HepG2 (cell line): ENCODE results near the gene TMUB1. TPM values are rescaled to one million over a fixed set of nuclear protein-coding genes. Genes with fewer than 3 reads are reported as not detected.

Experiments
- ATF7 ChIP-seq, 2 experiments: fragments of 450-650 bp in 1 of 2; sonication (generic) in 1 of 2; formaldehyde crosslinking in 1 of 2; IDR thresholded peaks; 2 replicates each; pipeline versions ENCODE4 v1.4.0 to v1.6.1; 2016 to 2020; ENCODE audit warnings: antibody characterized with exemption in 1 of 2, mild to moderate bottlenecking in 1 of 2, missing genetic modification reagents in 1 of 2
- ATM ChIP-seq: fragments of 450-650 bp; IDR thresholded peaks from 2 replicates; pipeline ENCODE4 v1.7.1; 2017; ENCODE audit warnings: mild to moderate bottlenecking, borderline replicate concordance
- DDIT3 ChIP-seq: sonication (generic); formaldehyde crosslinking; IDR thresholded peaks from 2 replicates; pipeline ENCODE4 v1.4.0; 2020; ENCODE audit warnings: mild to moderate bottlenecking, missing genetic modification reagents
- GMEB2 ChIP-seq: IDR thresholded peaks from 2 replicates; pipeline ENCODE4 v1.6.1; 2016; ENCODE audit warnings: missing biosample characterization, missing genetic modification reagents, low read depth
- HOXA7 ChIP-seq: sonication (generic); formaldehyde crosslinking; IDR thresholded peaks from 2 replicates; pipeline ENCODE4 v1.8.1; 2022; ENCODE audit warnings: mild to moderate bottlenecking, missing genetic modification reagents, moderate library complexity
- KDM6A ChIP-seq: IDR thresholded peaks from 2 replicates; pipeline ENCODE4 v1.6.1; 2016; ENCODE audit warnings: low read depth
- MAFF ChIP-seq: IDR thresholded peaks from 2 replicates; pipeline ENCODE4 v1.6.1; 2011; ENCODE audit warnings: low read depth, low read length, improper control_type of control experiment
- MEF2D ChIP-seq: sonication (generic); formaldehyde crosslinking; IDR thresholded peaks from 2 replicates; pipeline ENCODE4 v1.5.1; 2020; ENCODE audit warnings: mild to moderate bottlenecking, missing genetic modification reagents
- NKX3-1 ChIP-seq: sonication (generic); formaldehyde crosslinking; IDR thresholded peaks from 2 replicates; pipeline ENCODE4 v1.5.0; 2020; ENCODE audit warnings: missing genetic modification reagents
- RFX5 ChIP-seq: IDR thresholded peaks from 2 replicates; pipeline ENCODE4 v1.6.1; 2011; ENCODE audit warnings: low read depth, low read length, improper control_type of control experiment
- SAFB2 ChIP-seq: sonication (generic); formaldehyde crosslinking; IDR thresholded peaks from 2 replicates; pipeline ENCODE4 v1.5.1; 2020; ENCODE audit warnings: missing genetic modification reagents, low read depth, mild to moderate bottlenecking, borderline replicate concordance
- SAP130 ChIP-seq: IDR thresholded peaks from 2 replicates; pipeline ENCODE4 v1.6.1; 2016; ENCODE audit warnings: low read depth
- TRAFD1 ChIP-seq: sonication (generic); formaldehyde crosslinking; IDR thresholded peaks from 2 replicates; pipeline ENCODE4 v1.5.1; 2020; ENCODE audit warnings: missing genetic modification reagents, mild to moderate bottlenecking, borderline replicate concordance
- UBTF ChIP-seq: sonication (generic); formaldehyde crosslinking; IDR thresholded peaks from 2 replicates; pipeline ENCODE4 v1.4.0; 2020; ENCODE audit warnings: mild to moderate bottlenecking, missing genetic modification reagents
- YEATS2 ChIP-seq: sonication (generic); formaldehyde crosslinking; IDR thresholded peaks from 2 replicates; pipeline ENCODE4 v1.4.0; 2020; ENCODE audit warnings: missing genetic modification reagents, borderline replicate concordance
- ZNF143 ChIP-seq: sonication (generic); formaldehyde crosslinking; IDR thresholded peaks from 2 replicates; pipeline ENCODE4 v1.4.0; 2020; ENCODE audit warnings: missing genetic modification reagents
- ZNF362 ChIP-seq: sonication (generic); formaldehyde crosslinking; IDR thresholded peaks from 2 replicates; pipeline ENCODE4 v1.4.0; 2020; ENCODE audit warnings: missing genetic modification reagents, mild to moderate bottlenecking, borderline replicate concordance
- ZNF431 ChIP-seq: sonication (generic); formaldehyde crosslinking; IDR thresholded peaks from 2 replicates; pipeline ENCODE4 v1.9.0; 2022; ENCODE audit warnings: missing genetic modification reagents, low read depth, mild to moderate bottlenecking, borderline replicate concordance
- ZNF501 ChIP-seq: sonication (generic); formaldehyde crosslinking; IDR thresholded peaks from 2 replicates; pipeline ENCODE4 v1.5.1; 2020; ENCODE audit warnings: mild to moderate bottlenecking, moderate library complexity, missing genetic modification reagents
- ZNF740 ChIP-seq: sonication (generic); formaldehyde crosslinking; IDR thresholded peaks from 2 replicates; pipeline ENCODE4 v1.4.0; 2020; ENCODE audit warnings: missing genetic modification reagents
- ZNF746 ChIP-seq: sonication (generic); formaldehyde crosslinking; IDR thresholded peaks from 2 replicates; pipeline ENCODE4 v1.8.0; 2022; ENCODE audit warnings: mild to moderate bottlenecking, missing genetic modification reagents
- polyA plus RNA-seq, 8 experiments: library from polyadenylated mRNA; depleted of rRNA in 3 of 8; stranded (reverse) in 7 of 8; unstranded in 1 of 8; fragments of >200 nt; fragmentation: Illumina TruSeq in 4 of 8; extraction: Trizol in 4 of 8; gene quantifications; 2 replicates each; pipeline versions ENCODE4 v1.2.1 to v1.2.3, GENCODE V29; 2011 to 2016; ENCODE audit warnings: low read depth in 4 of 8, missing spikeins in 1 of 8, mixed read lengths in 1 of 8; ENCODE audit not compliant: insufficient read depth in 1 of 8
- total RNA-seq, 5 experiments: library from RNA; depleted of rRNA; stranded (reverse); fragments of >200 nt; fragmentation: Illumina TruSeq; extraction: Trizol; gene quantifications; 2 replicates each; pipeline ENCODE4 v1.2.3, GENCODE V29; 2016; ENCODE audit warnings: low read depth in 1 of 5

TMUB1 gene
- total and polyA plus RNA-seq, 2 of the 13 experiments (the other 11 are each of a cell fraction or from before 2014, with no cell fraction given), result 44.8 to 51.6 TPM

GRCh38 chr7:151085691-151086620 is 2.7 kb upstream of the TMUB1 start, which contains the start of gene AGAP3 (continued):
- TF ChIP-seq ZNF746 (CRISPR knock-in tag) (peak; percentile 60; the same call in 1 of the 2 replicates), DDIT3 (no peak), ZNF143 (CRISPR knock-in tag) (peak; percentile 49; the same call in 1 of the 2 replicates), SAP130 (peak; percentile 70), GMEB2 (no peak), MAFF (no peak), NKX3-1 (CRISPR knock-in tag) (0 out of 2 replicates have a peak, but pooled peaks have one; percentile 20), ATM (no peak), ZNF501 (CRISPR knock-in tag) (peak; percentile 70), ZNF431 (CRISPR knock-in tag) (0 out of 2 replicates have a peak, but pooled peaks have one; percentile 39), MEF2D (CRISPR knock-in tag) (0 out of 2 replicates have a peak, but pooled peaks have one; percentile 64), TRAFD1 (no peak), HOXA7 (peak; percentile 23; the same call in 1 of the 2 replicates), YEATS2 (0 out of 2 replicates have a peak, but pooled peaks have one; percentile 38), KDM6A (CRISPR knock-in tag) (no peak), RFX5 (no peak), ZNF362 (no peak), UBTF (CRISPR knock-in tag) (peak; percentile 83), ZNF740 (CRISPR knock-in tag) (0 out of 2 replicates have a peak, but pooled peaks have one; percentile 44), ATF7 (IDR thresholded peaks at IDR 0.05) (no peak), ATF7 (CRISPR knock-in tag; IDR thresholded peaks at IDR 0.05) (no peak), SAFB2 (CRISPR knock-in tag) (peak; percentile 36; the same call in 1 of the 2 replicates)
